ENCODE data around the gene SPANXN5. TPM values are rescaled to one million over a fixed set of nuclear protein-coding genes. Genes with fewer than 3 reads are reported as not detected.

Gene SPANXN5
- total RNA-seq, 1 experiment from 2014 or later, result not detected

DNA sequence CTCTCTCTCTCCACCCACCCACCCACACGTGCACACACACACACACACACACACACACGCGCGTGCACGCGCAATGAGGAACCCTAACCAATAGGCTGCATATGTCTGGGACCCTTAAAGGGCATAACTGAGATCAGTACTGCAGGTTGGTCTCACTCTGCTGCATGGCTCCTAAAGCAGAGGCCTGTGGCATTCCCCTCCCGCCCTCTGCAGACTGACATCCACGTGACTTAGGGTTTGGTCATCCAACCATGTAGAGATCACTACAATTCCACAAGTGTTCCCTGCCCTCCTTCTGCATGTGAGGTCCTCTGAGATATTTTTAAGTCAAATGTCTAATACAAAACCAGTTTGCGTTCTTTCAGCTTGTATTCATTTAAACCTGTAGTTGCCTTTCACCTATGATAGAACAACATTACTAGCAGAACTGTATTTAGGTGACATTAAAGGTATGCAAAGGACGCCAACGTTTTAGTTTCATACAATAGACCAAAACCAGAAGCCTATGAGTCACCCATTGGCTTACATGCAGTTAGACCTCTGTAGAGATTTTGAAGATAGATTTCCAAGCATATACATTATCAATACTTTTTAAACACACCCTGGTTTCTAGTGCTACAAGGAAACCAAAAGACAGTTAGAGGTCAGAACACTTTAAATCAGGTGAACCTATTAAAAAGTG lies 24.0 kb upstream of the SPANXN5 start:
- no peak for DNase-seq (ENCODE audit: low read depth, low spot score)
- intact Hi-C loops (cut with micrococcal nuclease; ENCODE audit: unreplicated experiment), result no loop called here
- no peaks in the 10 kb centered on the region for H3K36me3 ChIP-seq (ENCODE audit: control insufficient read depth, insufficient read depth, low read length)
- H3K9me3 ChIP-seq (ENCODE audit: control insufficient read depth, insufficient read depth, low read depth, low read length), result no peaks in the 10 kb centered on the region
- no peak overlapping the region for H3K27ac ChIP-seq (ENCODE audit: low read length)
- in situ Hi-C loops (cut with HindIII; ENCODE audit: low pct_unique_long_range_greater_than_20kb, low sequenced_read_pairs), result no loop called here
- no peak overlapping the region for H3K4me3 ChIP-seq (ENCODE audit: low read depth in 2 of 2, low read length in 2 of 2)
- ATAC-seq, result no peak
- peaks cover 3% of the 10 kb centered on the region for H3K27me3 ChIP-seq (ENCODE audit: control insufficient read depth, insufficient read depth, low read length)
- ChIA-PET CTCF (no interaction called here), POLR2A (no interaction called here)
- no TSS peak for BruUV-seq (replicated peaks)
- TF ChIP-seq TCF7L2 (IDR thresholded peaks at IDR 0.05; ENCODE audit: low read depth, low read length) (no peak), POLR2AphosphoS5 (IDR thresholded peaks at IDR 0.05; ENCODE audit: low read depth, low read length) (no peak), SIN3A (IDR thresholded peaks at IDR 0.05; ENCODE audit: borderline replicate concordance, insufficient read depth, low read depth, low read length) (no peak)
- TF ChIP-seq, protein P1, sequence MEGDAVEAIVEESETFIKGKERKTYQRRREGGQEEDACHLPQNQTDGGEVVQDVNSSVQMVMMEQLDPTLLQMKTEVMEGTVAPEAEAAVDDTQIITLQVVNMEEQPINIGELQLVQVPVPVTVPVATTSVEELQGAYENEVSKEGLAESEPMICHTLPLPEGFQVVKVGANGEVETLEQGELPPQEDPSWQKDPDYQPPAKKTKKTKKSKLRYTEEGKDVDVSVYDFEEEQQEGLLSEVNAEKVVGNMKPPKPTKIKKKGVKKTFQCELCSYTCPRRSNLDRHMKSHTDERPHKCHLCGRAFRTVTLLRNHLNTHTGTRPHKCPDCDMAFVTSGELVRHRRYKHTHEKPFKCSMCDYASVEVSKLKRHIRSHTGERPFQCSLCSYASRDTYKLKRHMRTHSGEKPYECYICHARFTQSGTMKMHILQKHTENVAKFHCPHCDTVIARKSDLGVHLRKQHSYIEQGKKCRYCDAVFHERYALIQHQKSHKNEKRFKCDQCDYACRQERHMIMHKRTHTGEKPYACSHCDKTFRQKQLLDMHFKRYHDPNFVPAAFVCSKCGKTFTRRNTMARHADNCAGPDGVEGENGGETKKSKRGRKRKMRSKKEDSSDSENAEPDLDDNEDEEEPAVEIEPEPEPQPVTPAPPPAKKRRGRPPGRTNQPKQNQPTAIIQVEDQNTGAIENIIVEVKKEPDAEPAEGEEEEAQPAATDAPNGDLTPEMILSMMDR (IDR thresholded peaks at IDR 0.05), result no peak
- TF ChIP-seq, protein P2, sequence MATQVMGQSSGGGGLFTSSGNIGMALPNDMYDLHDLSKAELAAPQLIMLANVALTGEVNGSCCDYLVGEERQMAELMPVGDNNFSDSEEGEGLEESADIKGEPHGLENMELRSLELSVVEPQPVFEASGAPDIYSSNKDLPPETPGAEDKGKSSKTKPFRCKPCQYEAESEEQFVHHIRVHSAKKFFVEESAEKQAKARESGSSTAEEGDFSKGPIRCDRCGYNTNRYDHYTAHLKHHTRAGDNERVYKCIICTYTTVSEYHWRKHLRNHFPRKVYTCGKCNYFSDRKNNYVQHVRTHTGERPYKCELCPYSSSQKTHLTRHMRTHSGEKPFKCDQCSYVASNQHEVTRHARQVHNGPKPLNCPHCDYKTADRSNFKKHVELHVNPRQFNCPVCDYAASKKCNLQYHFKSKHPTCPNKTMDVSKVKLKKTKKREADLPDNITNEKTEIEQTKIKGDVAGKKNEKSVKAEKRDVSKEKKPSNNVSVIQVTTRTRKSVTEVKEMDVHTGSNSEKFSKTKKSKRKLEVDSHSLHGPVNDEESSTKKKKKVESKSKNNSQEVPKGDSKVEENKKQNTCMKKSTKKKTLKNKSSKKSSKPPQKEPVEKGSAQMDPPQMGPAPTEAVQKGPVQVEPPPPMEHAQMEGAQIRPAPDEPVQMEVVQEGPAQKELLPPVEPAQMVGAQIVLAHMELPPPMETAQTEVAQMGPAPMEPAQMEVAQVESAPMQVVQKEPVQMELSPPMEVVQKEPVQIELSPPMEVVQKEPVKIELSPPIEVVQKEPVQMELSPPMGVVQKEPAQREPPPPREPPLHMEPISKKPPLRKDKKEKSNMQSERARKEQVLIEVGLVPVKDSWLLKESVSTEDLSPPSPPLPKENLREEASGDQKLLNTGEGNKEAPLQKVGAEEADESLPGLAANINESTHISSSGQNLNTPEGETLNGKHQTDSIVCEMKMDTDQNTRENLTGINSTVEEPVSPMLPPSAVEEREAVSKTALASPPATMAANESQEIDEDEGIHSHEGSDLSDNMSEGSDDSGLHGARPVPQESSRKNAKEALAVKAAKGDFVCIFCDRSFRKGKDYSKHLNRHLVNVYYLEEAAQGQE (IDR thresholded peaks at IDR 0.05; ENCODE audit: insufficient read depth in 1 of 2, low read depth in 2 of 2, low read length in 1 of 2), result no peak
- no peaks in the 10 kb centered on the region for H3K4me1 ChIP-seq (ENCODE audit: control insufficient read depth, insufficient read depth, low read length)

DNA sequence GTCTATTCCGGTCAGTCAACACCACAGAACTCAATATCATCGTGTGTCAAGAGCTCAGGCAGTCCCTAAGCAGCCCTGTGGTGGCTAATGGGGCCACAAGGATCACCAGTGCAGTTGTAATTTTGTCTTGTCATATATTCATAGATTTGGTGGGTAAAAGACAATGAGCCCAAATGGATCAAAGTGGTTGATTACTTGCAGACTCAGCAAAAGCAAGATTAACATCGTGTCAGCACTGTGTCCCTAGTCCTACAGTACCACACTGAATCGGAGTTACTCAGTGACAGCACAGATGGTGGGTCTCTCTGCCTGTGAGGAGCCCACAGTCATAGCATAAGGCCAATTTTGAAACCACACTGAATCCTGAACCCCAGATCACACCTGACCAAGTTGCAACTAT lies 22.6 kb upstream of the SPANXN5 start:
- ATAC-seq (no peak), DNase-seq (ENCODE audit: low read depth, low spot score) (no peak)
- ChIA-PET CTCF (no interaction called here), POLR2A (no interaction called here)
- Histone ChIP-seq H3K4me3 (ENCODE audit: low read depth in 2 of 2, low read length in 2 of 2) (no peak overlapping the region), H3K27ac (ENCODE audit: low read length) (no peak overlapping the region), H3K27me3 (ENCODE audit: control insufficient read depth, insufficient read depth, low read length) (peaks cover 3% of the 10 kb centered on the region), H3K4me1 (ENCODE audit: control insufficient read depth, insufficient read depth, low read length) (no peaks in the 10 kb centered on the region), H3K9me3 (ENCODE audit: control insufficient read depth, insufficient read depth, low read depth, low read length) (no peaks in the 10 kb centered on the region), H3K36me3 (ENCODE audit: control insufficient read depth, insufficient read depth, low read length) (no peaks in the 10 kb centered on the region)
- in situ Hi-C loops (cut with HindIII; ENCODE audit: low pct_unique_long_range_greater_than_20kb, low sequenced_read_pairs) (no loop called here), intact Hi-C loops (cut with micrococcal nuclease; ENCODE audit: unreplicated experiment) (no loop called here)
- no TSS peak for BruUV-seq (replicated peaks)
- TF ChIP-seq, protein P2 (IDR thresholded peaks at IDR 0.05; ENCODE audit: insufficient read depth in 1 of 2, low read depth in 2 of 2, low read length in 1 of 2), result no peak
- TF ChIP-seq, protein P1 (IDR thresholded peaks at IDR 0.05), result no peak
- TF ChIP-seq SIN3A (IDR thresholded peaks at IDR 0.05; ENCODE audit: borderline replicate concordance, insufficient read depth, low read depth, low read length) (no peak), TCF7L2 (IDR thresholded peaks at IDR 0.05; ENCODE audit: low read depth, low read length) (no peak), POLR2AphosphoS5 (IDR thresholded peaks at IDR 0.05; ENCODE audit: low read depth, low read length) (no peak)
